CD4-positive, alpha-beta T cell (primary cell): ENCODE results near the gene SENP3. TPM values are rescaled to one million over a fixed set of nuclear protein-coding genes. Genes with fewer than 3 reads are reported as not detected.

Experiments
- ATAC-seq: fragments of 200-7000 bp; cut with Tn5 transposase; one replicate; pipeline ENCODE4 v1.10.0; 2022; ENCODE audit warnings: mild to moderate bottlenecking; ENCODE audit not compliant: poor library complexity
- CTCF ChIA-PET: fragments of 350-600 bp; sonication (Branson Sonifier 250); formaldehyde crosslinking; loops from one replicate; lab custom pipeline; 2021; ENCODE audit warnings: antibody characterized with exemption, inconsistent platforms; lab: Charles Lee
- POLR2A ChIA-PET: fragments of 350-600 bp; sonication (Branson Sonifier 250); formaldehyde crosslinking; loops from one replicate; lab custom pipeline; 2021; ENCODE audit warnings: antibody characterized with exemption, inconsistent platforms; lab: Charles Lee
- DNase-seq, 14 experiments: peaks; one replicate each; pipeline ENCODE4 v3.0.0-alpha.2; 2013 to 2020; ENCODE audit warnings: mixed read lengths in 2 of 14
- H3K27ac ChIP-seq, 2 donors: one replicate each; pipeline versions ENCODE4 v1.5.1 to v1.7.0; 2013; ENCODE audit warnings: low read length in 2 of 2, low read depth in 1 of 2, mild to moderate bottlenecking in 1 of 2
- H3K27me3 ChIP-seq, 2 experiments: 1 replicate in 1 of 2; 2 replicates in 1 of 2; pipeline versions ENCODE4 v1.6.1 to v1.7.0; 2013; ENCODE audit warnings: low read length in 2 of 2, control low read depth in 1 of 2, mild to moderate bottlenecking in 1 of 2, moderate library complexity in 1 of 2; ENCODE audit not compliant: insufficient read depth in 2 of 2, control insufficient read depth in 1 of 2
- H3K36me3 ChIP-seq: one replicate; pipeline ENCODE4 v1.6.1; 2013; ENCODE audit warnings: low read length, control low read depth; ENCODE audit not compliant: insufficient read depth
- H3K4me1 ChIP-seq: one replicate; pipeline ENCODE4 v1.6.1; 2013; ENCODE audit warnings: low read length, control low read depth; ENCODE audit not compliant: insufficient read depth
- H3K4me3 ChIP-seq: one replicate; pipeline ENCODE4 v1.5.1; 2013; ENCODE audit warnings: mild to moderate bottlenecking, low read length, moderate library complexity
- H3K9me3 ChIP-seq, 2 experiments: 1 replicate in 1 of 2; 2 replicates in 1 of 2; pipeline versions ENCODE4 v1.6.1 to v1.7.0; 2013; ENCODE audit warnings: low read length in 2 of 2, mild to moderate bottlenecking in 2 of 2, control low read depth in 1 of 2, moderate library complexity in 1 of 2; ENCODE audit not compliant: control insufficient read depth in 1 of 2, insufficient read depth in 1 of 2
- H3K27ac Mint-ChIP-seq: one replicate; pipeline ENCODE4 v1.8.0; 2020; ENCODE audit warnings: mixed read lengths
- H3K27me3 Mint-ChIP-seq: one replicate; pipeline ENCODE4 v1.8.0; 2021; ENCODE audit warnings: mixed read lengths
- H3K36me3 Mint-ChIP-seq: one replicate; pipeline ENCODE4 v1.8.0; 2021; ENCODE audit warnings: low read depth, mixed read lengths
- H3K4me1 Mint-ChIP-seq: one replicate; pipeline ENCODE4 v1.8.0; 2021; ENCODE audit warnings: low read depth, mixed read lengths
- H3K4me3 Mint-ChIP-seq: one replicate; pipeline ENCODE4 v1.8.0; 2020; ENCODE audit warnings: mild to moderate bottlenecking, mixed read lengths
- H3K9me3 Mint-ChIP-seq: one replicate; pipeline ENCODE4 v1.8.0; 2020; ENCODE audit warnings: mixed read lengths
- intact Hi-C, 2 experiments: fragments of 100-400 bp; cut with DNase I in 1 of 2; cut with micrococcal nuclease in 1 of 2; formaldehyde crosslinking; loops; one replicate each; pipeline versions ENCODE4 v1.15.1 to v1.9.0; 2023 to 2025; cut with DNase I, micrococcal nuclease
- total RNA-seq, 174 experiments: library from RNA in 2 of 174; stranded (reverse) in 2 of 174; gene quantifications; one replicate each; pipeline ENCODE4 v1.2.3 and lab custom pipeline; 2021 to 2026
- TF ChIP-seq, protein P1 (sequence below): fragments of 200-600 bp; IDR thresholded peaks from one replicate; pipeline ENCODE4 v1.8.0; 2022; ENCODE audit warnings: antibody characterized with exemption, mild to moderate bottlenecking

The SENP3 gene
- total RNA-seq, 2 experiments from 2014 or later: 27.7 to 28.9 TPM

DNA sequence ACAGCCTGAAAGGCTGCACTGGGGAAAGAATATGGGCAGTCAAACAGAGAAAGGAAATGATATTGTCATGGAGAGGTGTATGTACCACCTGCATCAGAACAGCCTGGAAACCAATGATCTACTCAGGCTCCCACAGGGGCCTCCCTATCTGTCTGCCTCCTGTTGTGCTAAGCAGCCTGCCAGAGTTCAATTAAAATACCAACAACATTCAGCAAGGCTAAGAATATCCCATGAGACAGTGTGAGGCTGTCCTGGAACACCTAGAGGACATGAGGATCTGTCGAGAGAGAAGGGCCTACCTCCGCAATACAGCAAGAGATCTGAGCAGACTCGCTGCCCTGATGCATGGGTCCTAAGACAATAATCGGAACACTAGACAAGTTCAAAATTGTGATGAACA is 44.6 kb downstream of the SENP3 start:
- H3K9me3 Mint-ChIP-seq: no peaks in the 10 kb centered on the region
- H3K27ac Mint-ChIP-seq: no peak overlapping the region
- ChIA-PET POLR2A (no interaction called here), CTCF (no interaction called here)
- H3K27me3 Mint-ChIP-seq: no peaks in the 10 kb centered on the region
- Histone ChIP-seq H3K36me3 (peaks cover 45% of the 10 kb centered on the region), H3K9me3 (no peaks in the 10 kb centered on the region), H3K4me3 (no peak overlapping the region), H3K27ac (no peak overlapping the region), H3K27me3 (no peaks in the 10 kb centered on the region), H3K4me1 (no peaks in the 10 kb centered on the region)
- H3K4me1 Mint-ChIP-seq: peaks cover 28% of the 10 kb centered on the region
- DNase-seq (no peak), ATAC-seq (no peak)
- no peak overlapping the region for H3K4me3 Mint-ChIP-seq
- peaks cover 65% of the 10 kb centered on the region for H3K36me3 Mint-ChIP-seq
- intact Hi-C loops: no loop called here
- TF ChIP-seq, protein P1, sequence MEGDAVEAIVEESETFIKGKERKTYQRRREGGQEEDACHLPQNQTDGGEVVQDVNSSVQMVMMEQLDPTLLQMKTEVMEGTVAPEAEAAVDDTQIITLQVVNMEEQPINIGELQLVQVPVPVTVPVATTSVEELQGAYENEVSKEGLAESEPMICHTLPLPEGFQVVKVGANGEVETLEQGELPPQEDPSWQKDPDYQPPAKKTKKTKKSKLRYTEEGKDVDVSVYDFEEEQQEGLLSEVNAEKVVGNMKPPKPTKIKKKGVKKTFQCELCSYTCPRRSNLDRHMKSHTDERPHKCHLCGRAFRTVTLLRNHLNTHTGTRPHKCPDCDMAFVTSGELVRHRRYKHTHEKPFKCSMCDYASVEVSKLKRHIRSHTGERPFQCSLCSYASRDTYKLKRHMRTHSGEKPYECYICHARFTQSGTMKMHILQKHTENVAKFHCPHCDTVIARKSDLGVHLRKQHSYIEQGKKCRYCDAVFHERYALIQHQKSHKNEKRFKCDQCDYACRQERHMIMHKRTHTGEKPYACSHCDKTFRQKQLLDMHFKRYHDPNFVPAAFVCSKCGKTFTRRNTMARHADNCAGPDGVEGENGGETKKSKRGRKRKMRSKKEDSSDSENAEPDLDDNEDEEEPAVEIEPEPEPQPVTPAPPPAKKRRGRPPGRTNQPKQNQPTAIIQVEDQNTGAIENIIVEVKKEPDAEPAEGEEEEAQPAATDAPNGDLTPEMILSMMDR: no peak

DNA sequence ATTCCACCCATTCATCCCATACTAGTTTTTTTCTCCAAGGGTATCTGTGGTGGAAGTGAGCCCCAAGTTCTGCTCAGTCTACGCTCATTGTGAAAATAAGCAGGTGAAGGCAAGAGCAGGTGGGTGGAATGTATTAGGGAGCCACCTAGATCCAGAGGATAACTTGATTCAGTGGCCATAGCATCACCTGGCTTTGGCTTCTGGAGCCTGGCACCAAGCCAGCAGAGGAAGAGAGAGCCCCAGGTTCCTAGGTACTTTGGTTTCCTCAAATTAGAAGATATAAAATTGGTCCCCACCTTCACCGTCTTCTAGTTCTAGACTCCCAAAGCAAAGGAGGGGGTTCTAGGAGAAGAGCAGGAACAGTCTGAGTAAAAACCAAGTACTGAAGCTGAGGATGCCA is 48.9 kb downstream of the SENP3 start:
- H3K9me3 Mint-ChIP-seq: no peaks in the 10 kb centered on the region
- no peaks in the 10 kb centered on the region for H3K27me3 Mint-ChIP-seq
- peaks cover 49% of the 10 kb centered on the region for H3K36me3 Mint-ChIP-seq
- ATAC-seq (no peak), DNase-seq (no peak)
- no peak overlapping the region for H3K27ac Mint-ChIP-seq
- Histone ChIP-seq H3K4me1 (peaks cover 34% of the 10 kb centered on the region), H3K36me3 (peaks cover 11% of the 10 kb centered on the region), H3K4me3 (no peak overlapping the region), H3K27me3 (no peaks in the 10 kb centered on the region), H3K27ac (no peak overlapping the region), H3K9me3 (no peaks in the 10 kb centered on the region)
- ChIA-PET CTCF (interaction anchor here (2.3 kb wide), 1 partner anchor 77 kb away, joined by 9 read pairs; the partner anchor contains the start of gene TP53), POLR2A (interaction anchor here (0.6 to 2.2 kb wide), 4 partner anchors 27 to 126 kb away, joined by 3 to 7 read pairs (median 3); partner anchors contain the start of genes MPDU1 and POLR2A)
- H3K4me3 Mint-ChIP-seq: peak overlapping the region; percentile 56
- TF ChIP-seq, protein P1: no peak
- intact Hi-C loops: loop anchor here in 1 of 2 experiments (2.0 kb wide), 1 partner anchor 20 kb away; the partner anchor contains the start of gene SOX15
- H3K4me1 Mint-ChIP-seq: peaks cover 59% of the 10 kb centered on the region

DNA sequence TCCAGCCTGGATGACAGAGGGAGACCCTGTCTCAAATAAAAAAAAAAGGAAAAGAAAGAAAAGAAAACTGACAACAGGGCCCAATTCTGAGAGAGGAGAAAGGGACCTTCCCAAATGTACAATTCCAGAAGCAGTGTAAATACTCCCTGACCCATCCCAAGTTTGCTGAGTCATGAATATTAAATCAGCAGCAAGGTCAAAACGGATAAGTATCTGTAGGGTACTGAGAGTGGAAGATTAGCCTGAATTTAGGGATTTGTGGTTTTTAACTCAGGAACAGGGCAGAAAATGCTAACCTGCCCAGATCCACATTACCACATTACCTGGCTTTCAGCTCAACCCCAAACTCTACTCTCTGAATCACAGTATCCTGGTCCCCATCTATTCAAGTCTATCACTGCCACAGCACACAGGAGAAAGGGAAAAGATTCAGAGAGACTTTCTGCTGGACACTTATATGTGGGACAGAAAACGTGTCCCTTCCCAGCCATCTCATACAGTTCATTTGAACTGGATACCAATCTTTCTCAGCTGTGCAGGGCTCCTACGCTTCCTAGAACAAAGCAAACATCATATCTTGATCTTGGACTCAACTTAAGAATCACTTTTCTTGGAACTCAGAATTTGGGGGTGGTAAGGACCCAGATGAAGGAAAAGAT is 50.0 kb downstream of the SENP3 start:
- no peak overlapping the region for H3K27ac ChIP-seq
- TF ChIP-seq, protein P1: no peak
- H3K4me3 ChIP-seq: no peak overlapping the region
- H3K36me3 ChIP-seq: peaks cover 4% of the 10 kb centered on the region
- Mint-ChIP-seq H3K27ac (peak overlapping the region; percentile 87), H3K4me1 (peaks cover 52% of the 10 kb centered on the region), H3K4me3 (peak overlapping the region; percentile 82), H3K36me3 (peaks cover 39% of the 10 kb centered on the region), H3K27me3 (no peaks in the 10 kb centered on the region), H3K9me3 (no peaks in the 10 kb centered on the region)
- H3K27me3 ChIP-seq: no peaks in the 10 kb centered on the region
- POLR2A ChIA-PET: interaction anchor here (1.2 to 4.2 kb wide), 2 partner anchors 75 kb away, joined by 3 to 158 read pairs; partner anchors contain the start of genes TP53 and WRAP53
- CTCF ChIA-PET: interaction anchor here (1.6 to 2.3 kb wide), 2 partner anchors 22 to 76 kb away, joined by 4 to 9 read pairs; partner anchors contain the start of genes SOX15 and TP53
- ATAC-seq (no peak), DNase-seq (no peak)
- H3K4me1 ChIP-seq: peaks cover 36% of the 10 kb centered on the region
- intact Hi-C loops: loop anchor here in 1 of 2 experiments (2.0 kb wide), 1 partner anchor 21 kb away; the partner anchor contains the start of gene SOX15
- no peaks in the 10 kb centered on the region for H3K9me3 ChIP-seq
